ENCODE measurements around the gene GALE. TPM values are rescaled to one million over a fixed set of nuclear protein-coding genes. Genes with fewer than 3 reads are reported as not detected.
"Not testable (repeated sequence)": the region's sequence is repeated elsewhere in the genome, so short reads cannot be mapped to it uniquely, and the experiment has no call there.

GALE gene
- total and polyA plus RNA-seq, 2 of the 13 experiments (the other 11 are each of a cell fraction or from before 2014, with no cell fraction given), result 85.2 to 88.4 TPM

- no TSS peak for BruUV-seq (replicated peaks)
- no peaks in the 10 kb centered on the region for H3K36me3 ChIP-seq (replicated peaks in 1 of 2; ENCODE audit: control insufficient read depth in 1 of 2, insufficient read depth in 2 of 2, low read length in 2 of 2)
- in situ Hi-C loops (cut with HindIII; ENCODE audit: extremely low pct_ligation_motif_present, low pct_unique_long_range_greater_than_20kb) (no loop called here), intact Hi-C loops (cut with micrococcal nuclease; ENCODE audit: unreplicated experiment) (no loop called here)
- no peak overlapping the region for H3K4me2 ChIP-seq (ENCODE audit: low read depth, low read length)
- no peaks in the 10 kb centered on the region; a peak in 1 of 5 replicates for H3K27me3 ChIP-seq (ENCODE audit: control insufficient read depth in 1 of 2, insufficient read depth in 2 of 2, low read length in 2 of 2)
- peaks cover 31% of the 10 kb centered on the region for H3K4me1 ChIP-seq (ENCODE audit: insufficient read depth, low read length)
- CTCF ChIA-PET (ENCODE audit: low intra/inter-chr PET ratio, low total read pairs), result no interaction called here
- no peaks in the 10 kb centered on the region for H4K20me1 ChIP-seq (ENCODE audit: insufficient read depth, low read length)
- no peak overlapping the region for H3K9ac ChIP-seq (ENCODE audit: insufficient read depth, low read depth, low read length)
- 57% methylated on average over 1 of the region's 1 CpG for WGBS (ENCODE audit: low lambda C conversion rate)
- peaks cover 14% of the 10 kb centered on the region for H3K79me2 ChIP-seq (ENCODE audit: insufficient read depth, low read length)
- no peak overlapping the region for H2AFZ ChIP-seq (ENCODE audit: low read length)
- no peak for FAIRE-seq
- no peak overlapping the region for H3K4me3 ChIP-seq (replicated peaks in 1 of 3; ENCODE audit: insufficient read depth in 1 of 3, low read depth in 2 of 3, low read length in 3 of 3)
- no peaks in the 10 kb centered on the region for H3K9me3 ChIP-seq (ENCODE audit: low read length)
- ATAC-seq, result no peak
- POLR2A ChIA-PET, result no interaction called here
- no peak overlapping the region for H3K27ac ChIP-seq (ENCODE audit: extremely low read length, insufficient read depth, low read length)
- TF ChIP-seq RAD51 (IDR thresholded peaks at IDR 0.05; ENCODE audit: borderline replicate concordance), result no peak
- TF ChIP-seq ZNF484 (CRISPR knock-in tag; IDR thresholded peaks at IDR 0.05; ENCODE audit: borderline replicate concordance, low read depth), result no peak
- no peak for TF ChIP-seq NFIC (IDR thresholded peaks at IDR 0.05; ENCODE audit: low read length)
- no peak for TF ChIP-seq ZNF333 (CRISPR knock-in tag; IDR thresholded peaks at IDR 0.05; ENCODE audit: borderline replicate concordance)
- TF ChIP-seq ZNF557 (CRISPR knock-in tag; IDR thresholded peaks at IDR 0.05), result no peak
- TF ChIP-seq, protein P1, sequence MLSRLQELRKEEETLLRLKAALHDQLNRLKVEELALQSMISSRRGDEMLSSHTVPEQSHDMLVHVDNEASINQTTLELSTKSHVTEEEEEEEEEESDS (CRISPR knock-in tag; IDR thresholded peaks at IDR 0.05; ENCODE audit: borderline replicate concordance), result no peak
- no peak for TF ChIP-seq ZNF207 (IDR thresholded peaks at IDR 0.05; ENCODE audit: borderline replicate concordance)
- no peak for TF ChIP-seq BCLAF1 (IDR thresholded peaks at IDR 0.05)
- no peak for TF ChIP-seq WIZ (CRISPR knock-in tag; IDR thresholded peaks at IDR 0.05)
- TF ChIP-seq NCOA5 (CRISPR knock-in tag; IDR thresholded peaks at IDR 0.05), result no peak
- no peak for TF ChIP-seq YY1 (IDR thresholded peaks at IDR 0.05; ENCODE audit: insufficient read depth, insufficient replicate concordance, low read depth, low read length)
- no peak for TF ChIP-seq FOXA3 (CRISPR knock-in tag; IDR thresholded peaks at IDR 0.05)
- no peak for TF ChIP-seq ZNF549 (CRISPR knock-in tag; IDR thresholded peaks at IDR 0.05)
- TF ChIP-seq RBM22 (optimal IDR thresholded peaks at IDR 0.05; ENCODE audit: low read length), result no peak
- no peak for TF ChIP-seq ZNF768 (CRISPR knock-in tag; IDR thresholded peaks at IDR 0.05)
- TF ChIP-seq HNF4A (CRISPR knock-in tag; IDR thresholded peaks at IDR 0.05), result no peak
- no peak for DNase-seq (ENCODE audit: low spot score)
Observed at GRCh38 chr1:23827717-23828116, 27.2 kb upstream of the GALE start.

DNA sequence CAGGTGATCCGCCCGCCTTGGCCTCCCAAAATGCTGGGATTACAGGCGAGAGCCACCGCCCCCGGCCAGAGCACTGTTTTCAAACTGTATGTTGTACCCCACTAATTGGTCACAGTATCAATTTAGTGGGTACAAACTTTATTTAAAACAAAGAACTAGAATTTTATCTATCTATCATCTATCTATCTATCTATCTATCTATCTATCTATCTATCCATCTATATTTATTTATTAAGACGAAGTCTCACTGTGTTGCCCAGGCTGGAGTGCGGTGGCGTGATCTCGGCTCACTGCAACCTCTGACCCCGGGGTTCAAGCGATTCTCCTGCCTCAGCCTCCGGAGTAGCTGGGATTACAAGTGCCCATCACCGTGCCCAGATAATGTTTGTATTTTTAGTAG is 26.0 kb upstream of the GALE start:
- H3K79me2 ChIP-seq (ENCODE audit: insufficient read depth, low read length), result peaks cover 14% of the 10 kb centered on the region
- H3K4me1 ChIP-seq (ENCODE audit: insufficient read depth, low read length), result peaks cover 31% of the 10 kb centered on the region
- H3K9ac ChIP-seq (ENCODE audit: insufficient read depth, low read depth, low read length); in situ Hi-C loops (cut with HindIII; ENCODE audit: extremely low pct_ligation_motif_present, low pct_unique_long_range_greater_than_20kb); CTCF ChIA-PET (ENCODE audit: low intra/inter-chr PET ratio, low total read pairs); H3K27me3 ChIP-seq (ENCODE audit: control insufficient read depth in 1 of 2, insufficient read depth in 2 of 2, low read length in 2 of 2); intact Hi-C loops (cut with micrococcal nuclease; ENCODE audit: unreplicated experiment); BruUV-seq (replicated peaks); H4K20me1 ChIP-seq (ENCODE audit: insufficient read depth, low read length); H3K36me3 ChIP-seq (replicated peaks in 1 of 2; ENCODE audit: control insufficient read depth in 1 of 2, insufficient read depth in 2 of 2, low read length in 2 of 2); H3K4me2 ChIP-seq (ENCODE audit: low read depth, low read length); H3K4me3 ChIP-seq (replicated peaks in 1 of 3; ENCODE audit: insufficient read depth in 1 of 3, low read depth in 2 of 3, low read length in 3 of 3); ATAC-seq; H3K27ac ChIP-seq (ENCODE audit: extremely low read length, insufficient read depth, low read length); FAIRE-seq; DNase-seq (ENCODE audit: low spot score); H2AFZ ChIP-seq (ENCODE audit: low read length); H3K9me3 ChIP-seq (ENCODE audit: low read length): not testable (repeated sequence)
- WGBS (ENCODE audit: low lambda C conversion rate), result 74% methylated on average over 13 of the region's 13 CpGs
- POLR2A ChIA-PET, result interaction anchor here (1.9 to 3.0 kb wide), 2 partner anchors 26 to 122 kb away, joined by 4 to 52 read pairs; partner anchors contain the start of gene GALE
